PC-9 (cell line): ENCODE data around the gene ADAMTS16.

Experiments used
- EZH2 ChIP-seq: fragments of 200-600 bp; sonication (generic); IDR thresholded peaks from 2 replicates; pipeline ENCODE4 v1.8.0; 2017; ENCODE audit warnings: antibody characterized with exemption, low read depth
- TF ChIP-seq, protein P1 (sequence below): fragments of 200-600 bp; sonication (generic); conservative IDR thresholded peaks from 2 replicates; pipeline ENCODE4 v1.6.1; 2017; ENCODE audit warnings: mixed run types, antibody characterized with exemption, mild to moderate bottlenecking, moderate library complexity

DNA sequence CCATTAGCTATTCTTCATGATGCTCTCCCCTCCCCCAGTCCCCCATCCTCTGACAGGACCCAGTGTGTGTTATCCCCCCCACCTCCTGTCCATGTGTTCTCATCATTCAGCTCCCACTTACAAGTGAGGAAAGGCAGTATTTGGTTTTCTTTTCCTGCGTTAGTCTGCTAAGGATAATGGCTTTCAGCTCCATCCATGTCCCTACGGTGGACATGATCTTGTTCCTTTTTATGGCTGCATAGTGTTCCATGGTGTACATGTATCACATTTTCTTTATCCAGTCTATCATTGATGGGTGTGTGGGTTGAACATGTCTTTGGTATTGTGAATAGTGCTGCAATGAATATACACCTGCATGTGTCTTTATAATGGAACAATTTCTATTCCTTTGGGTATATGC lies 181.0 kb downstream of the ADAMTS16 start:
- TF ChIP-seq, protein P1, sequence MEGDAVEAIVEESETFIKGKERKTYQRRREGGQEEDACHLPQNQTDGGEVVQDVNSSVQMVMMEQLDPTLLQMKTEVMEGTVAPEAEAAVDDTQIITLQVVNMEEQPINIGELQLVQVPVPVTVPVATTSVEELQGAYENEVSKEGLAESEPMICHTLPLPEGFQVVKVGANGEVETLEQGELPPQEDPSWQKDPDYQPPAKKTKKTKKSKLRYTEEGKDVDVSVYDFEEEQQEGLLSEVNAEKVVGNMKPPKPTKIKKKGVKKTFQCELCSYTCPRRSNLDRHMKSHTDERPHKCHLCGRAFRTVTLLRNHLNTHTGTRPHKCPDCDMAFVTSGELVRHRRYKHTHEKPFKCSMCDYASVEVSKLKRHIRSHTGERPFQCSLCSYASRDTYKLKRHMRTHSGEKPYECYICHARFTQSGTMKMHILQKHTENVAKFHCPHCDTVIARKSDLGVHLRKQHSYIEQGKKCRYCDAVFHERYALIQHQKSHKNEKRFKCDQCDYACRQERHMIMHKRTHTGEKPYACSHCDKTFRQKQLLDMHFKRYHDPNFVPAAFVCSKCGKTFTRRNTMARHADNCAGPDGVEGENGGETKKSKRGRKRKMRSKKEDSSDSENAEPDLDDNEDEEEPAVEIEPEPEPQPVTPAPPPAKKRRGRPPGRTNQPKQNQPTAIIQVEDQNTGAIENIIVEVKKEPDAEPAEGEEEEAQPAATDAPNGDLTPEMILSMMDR, result no peak
- no peak for TF ChIP-seq EZH2
